Neural crest cell (in vitro differentiated cells): ENCODE measurements around the gene UBE2N. TPM values are rescaled to one million over a fixed set of nuclear protein-coding genes. Genes with fewer than 3 reads are reported as not detected.
"Not testable (repeated sequence)": the region's sequence is repeated elsewhere in the genome, so short reads cannot be mapped to it uniquely, and the experiment has no call there.

Experiments
- DNase-seq: peaks from one replicate; pipeline ENCODE4 v3.0.0; 2021; ENCODE audit warnings: low read depth, mixed read lengths, low spot score
- H3K27ac Mint-ChIP-seq: one replicate; pipeline ENCODE4 v1.8.0; 2021; ENCODE audit warnings: mild to moderate bottlenecking, mixed read lengths; ENCODE audit not compliant: unreplicated experiment
- H3K27me3 Mint-ChIP-seq: 2 replicates; pipeline ENCODE4 v1.8.0; 2021; ENCODE audit warnings: low read depth, mild to moderate bottlenecking, mixed read lengths
- H3K36me3 Mint-ChIP-seq: 2 replicates; pipeline ENCODE4 v1.8.0; 2021; ENCODE audit warnings: low read depth, mild to moderate bottlenecking, mixed read lengths
- H3K4me1 Mint-ChIP-seq: 2 replicates; pipeline ENCODE4 v1.8.0; 2021; ENCODE audit warnings: mixed read lengths
- H3K4me3 Mint-ChIP-seq: one replicate; pipeline ENCODE4 v1.8.0; 2021; ENCODE audit warnings: mild to moderate bottlenecking, mixed read lengths
- H3K9me3 Mint-ChIP-seq: 2 replicates; pipeline ENCODE4 v1.8.0; 2021; ENCODE audit warnings: mixed read lengths
- total RNA-seq: library from RNA; stranded (reverse); gene quantifications from 2 replicates; pipeline ENCODE4 v1.2.1, GENCODE V29; 2021
- TF ChIP-seq, protein P1 (sequence below): fragments of 200-600 bp; sonication (generic); conservative IDR thresholded peaks from 2 replicates; pipeline ENCODE4 v1.5.0; 2021; ENCODE audit warnings: antibody characterized with exemption, mild to moderate bottlenecking

The UBE2N gene
- total RNA-seq, 1 donor from 2014 or later, result 176 TPM

GRCh38 chr12:93381161-93381975 is 60.4 kb downstream of the UBE2N start:
- TF ChIP-seq, protein P1, sequence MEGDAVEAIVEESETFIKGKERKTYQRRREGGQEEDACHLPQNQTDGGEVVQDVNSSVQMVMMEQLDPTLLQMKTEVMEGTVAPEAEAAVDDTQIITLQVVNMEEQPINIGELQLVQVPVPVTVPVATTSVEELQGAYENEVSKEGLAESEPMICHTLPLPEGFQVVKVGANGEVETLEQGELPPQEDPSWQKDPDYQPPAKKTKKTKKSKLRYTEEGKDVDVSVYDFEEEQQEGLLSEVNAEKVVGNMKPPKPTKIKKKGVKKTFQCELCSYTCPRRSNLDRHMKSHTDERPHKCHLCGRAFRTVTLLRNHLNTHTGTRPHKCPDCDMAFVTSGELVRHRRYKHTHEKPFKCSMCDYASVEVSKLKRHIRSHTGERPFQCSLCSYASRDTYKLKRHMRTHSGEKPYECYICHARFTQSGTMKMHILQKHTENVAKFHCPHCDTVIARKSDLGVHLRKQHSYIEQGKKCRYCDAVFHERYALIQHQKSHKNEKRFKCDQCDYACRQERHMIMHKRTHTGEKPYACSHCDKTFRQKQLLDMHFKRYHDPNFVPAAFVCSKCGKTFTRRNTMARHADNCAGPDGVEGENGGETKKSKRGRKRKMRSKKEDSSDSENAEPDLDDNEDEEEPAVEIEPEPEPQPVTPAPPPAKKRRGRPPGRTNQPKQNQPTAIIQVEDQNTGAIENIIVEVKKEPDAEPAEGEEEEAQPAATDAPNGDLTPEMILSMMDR, result no peak
- no peak for DNase-seq
- peaks cover 13% of the 10 kb centered on the region for H3K36me3 Mint-ChIP-seq
- H3K9me3 Mint-ChIP-seq, result peaks cover 3% of the 10 kb centered on the region
- peaks cover 62% of the 10 kb centered on the region for H3K4me1 Mint-ChIP-seq
- H3K4me3 Mint-ChIP-seq, result peak overlapping the region; percentile 100
- peak overlapping the region; percentile 64 for H3K27ac Mint-ChIP-seq
- H3K27me3 Mint-ChIP-seq, result no peaks in the 10 kb centered on the region

GRCh38 chr12:93380480-93381121 is 61.1 kb downstream of the UBE2N start:
- Mint-ChIP-seq H3K4me1 (peaks cover 64% of the 10 kb centered on the region), H3K9me3 (peaks cover 3% of the 10 kb centered on the region), H3K36me3 (peaks cover 13% of the 10 kb centered on the region), H3K27me3 (no peaks in the 10 kb centered on the region), H3K4me3 (peak overlapping the region; percentile 100), H3K27ac (no peak overlapping the region)
- TF ChIP-seq, protein P1, result peak; percentile 57
- DNase-seq, result no peak

DNA sequence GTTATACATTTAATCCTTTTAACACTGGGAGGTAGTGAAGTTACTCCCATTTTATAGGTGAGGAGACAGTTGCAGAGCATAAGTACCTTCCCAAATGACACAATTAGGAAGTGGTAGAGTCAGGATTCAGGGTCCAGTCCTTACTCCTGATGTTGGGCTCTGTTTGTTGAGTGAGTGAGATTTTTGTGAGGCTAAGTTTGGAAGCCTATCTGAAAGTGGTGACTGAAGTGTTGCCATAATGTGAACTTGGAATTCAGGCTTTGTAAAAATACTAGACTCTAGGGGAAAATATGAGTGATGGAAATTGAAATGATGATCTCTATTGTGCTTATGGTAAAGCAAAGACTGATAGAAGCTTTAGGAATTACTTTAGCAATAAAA is 61.8 kb downstream of the UBE2N start:
- Mint-ChIP-seq H3K4me3 (peak overlapping the region; percentile 100), H3K27me3 (no peaks in the 10 kb centered on the region), H3K9me3 (no peaks in the 10 kb centered on the region), H3K36me3 (peaks cover 7% of the 10 kb centered on the region), H3K4me1 (peaks cover 58% of the 10 kb centered on the region), H3K27ac (no peak overlapping the region)
- TF ChIP-seq, protein P1, result no peak
- no peak for DNase-seq

GRCh38 chr12:93379326-93379980 is 62.3 kb downstream of the UBE2N start:
- no peaks in the 10 kb centered on the region for H3K9me3 Mint-ChIP-seq
- TF ChIP-seq, protein P1, result no peak
- H3K27me3 Mint-ChIP-seq, result no peaks in the 10 kb centered on the region
- H3K27ac Mint-ChIP-seq, result peak overlapping the region; percentile 99
- peak overlapping the region; percentile 100 for H3K4me3 Mint-ChIP-seq
- peaks cover 6% of the 10 kb centered on the region for H3K36me3 Mint-ChIP-seq
- H3K4me1 Mint-ChIP-seq, result peaks cover 57% of the 10 kb centered on the region
- DNase-seq, result no peak

DNA sequence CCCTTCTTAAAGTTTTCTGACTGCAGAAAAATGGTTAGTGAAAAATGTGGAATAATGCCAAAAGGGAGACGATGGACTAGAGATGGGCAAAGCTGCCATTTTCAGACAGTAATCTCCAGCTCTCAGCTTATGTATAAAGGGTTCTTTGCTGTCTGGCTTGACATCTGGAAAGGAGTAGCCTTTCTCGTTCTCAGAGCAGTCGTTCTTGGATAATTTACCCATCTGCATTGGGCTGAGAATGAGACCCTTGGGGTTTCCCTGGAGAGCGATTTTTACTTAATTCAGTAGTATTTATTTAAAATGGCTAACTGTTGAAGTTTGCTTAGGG is 62.8 kb downstream of the UBE2N start:
- H3K27me3 Mint-ChIP-seq, result no peaks in the 10 kb centered on the region
- DNase-seq, result no peak
- peaks cover 6% of the 10 kb centered on the region for H3K36me3 Mint-ChIP-seq
- peak overlapping the region; percentile 99 for H3K27ac Mint-ChIP-seq
- no peaks in the 10 kb centered on the region for H3K9me3 Mint-ChIP-seq
- H3K4me1 Mint-ChIP-seq, result peaks cover 62% of the 10 kb centered on the region
- H3K4me3 Mint-ChIP-seq, result peak overlapping the region; percentile 100
- TF ChIP-seq, protein P1, result no peak

GRCh38 chr12:93378196-93378997 is 63.4 kb downstream of the UBE2N start:
- Mint-ChIP-seq H3K27ac (peak overlapping the region; percentile 99), H3K4me3 (peak overlapping the region; percentile 100), H3K4me1 (peaks cover 62% of the 10 kb centered on the region)
- H3K9me3 Mint-ChIP-seq, H3K36me3 Mint-ChIP-seq, H3K27me3 Mint-ChIP-seq: not testable (repeated sequence)
- peak; percentile 25 for DNase-seq
